MM.1S (cell line): ENCODE measurements around the gene PTCHD1.

ENCODE experiments used
- DNase-seq: peaks from one replicate; pipeline ENCODE4 v3.0.0-alpha.2; 2015
- H2AFZ ChIP-seq: fragments of 300-600 bp; sonication (generic); 2 replicates; pipeline ENCODE4 v1.6.0; 2016; ENCODE audit warnings: antibody characterized with exemption, low read length
- H3F3A ChIP-seq: fragments of 300-600 bp; sonication (generic); 2 replicates; pipeline ENCODE4 v1.6.1; 2016; ENCODE audit warnings: mild to moderate bottlenecking, antibody characterized with exemption, low read length, moderate library complexity, mixed read lengths; ENCODE audit not compliant: insufficient read depth
- H3K27ac ChIP-seq: fragments of 300-600 bp; sonication (generic); 2 replicates; pipeline ENCODE4 v1.5.1; 2016; ENCODE audit warnings: mild to moderate bottlenecking, low read length
- H3K27me3 ChIP-seq: fragments of 300-600 bp; sonication (generic); replicated peaks from 2 replicates; pipeline ENCODE4 v1.6.0; 2016; ENCODE audit warnings: low read length; ENCODE audit not compliant: insufficient read depth
- H3K36me3 ChIP-seq: fragments of 300-600 bp; sonication (generic); replicated peaks from 2 replicates; pipeline ENCODE4 v1.6.1; 2016; ENCODE audit warnings: mild to moderate bottlenecking, low read length, mixed read lengths; ENCODE audit not compliant: insufficient read depth
- H3K4me1 ChIP-seq: fragments of 300-600 bp; sonication (generic); 2 replicates; pipeline ENCODE4 v1.6.1; 2016; ENCODE audit warnings: low read length, mixed read lengths
- H3K4me2 ChIP-seq: fragments of 300-600 bp; sonication (generic); 2 replicates; pipeline ENCODE4 v1.6.0; 2016; ENCODE audit warnings: low read depth, low read length
- H3K4me3 ChIP-seq: fragments of 300-600 bp; sonication (generic); 2 replicates; pipeline ENCODE4 v1.5.1; 2016; ENCODE audit warnings: low read length, mixed read lengths
- H3K79me2 ChIP-seq: fragments of 300-600 bp; sonication (generic); 2 replicates; pipeline ENCODE4 v1.6.1; 2016; ENCODE audit warnings: mixed run types, low read length, mixed read lengths
- H3K9ac ChIP-seq: fragments of 300-600 bp; sonication (generic); 2 replicates; pipeline ENCODE4 v1.6.1; 2016; ENCODE audit warnings: low read length, mixed read lengths
- H3K9me2 ChIP-seq: fragments of 300-600 bp; sonication (generic); replicated peaks from 2 replicates; pipeline ENCODE4 v1.6.1; 2016; ENCODE audit warnings: mild to moderate bottlenecking, low read length, mixed read lengths; ENCODE audit not compliant: insufficient read depth
- H3K9me3 ChIP-seq: fragments of 300-600 bp; sonication (generic); replicated peaks from 2 replicates; pipeline ENCODE4 v1.6.1; 2016; ENCODE audit warnings: mild to moderate bottlenecking, low read length, mixed read lengths; ENCODE audit not compliant: insufficient read depth
- H4K20me1 ChIP-seq: fragments of 300-600 bp; sonication (generic); 2 replicates; pipeline ENCODE4 v1.6.1; 2016; ENCODE audit warnings: mild to moderate bottlenecking, low read length, moderate library complexity, mixed read lengths; ENCODE audit not compliant: insufficient read depth
- CTCF ChIP-seq: fragments of 300-600 bp; sonication (generic); IDR thresholded peaks from 2 replicates; pipeline ENCODE4 v1.5.1; 2016; ENCODE audit warnings: antibody characterized with exemption, low read length, mixed read lengths
- EZH2 ChIP-seq: fragments of 300-600 bp; sonication (generic); optimal IDR thresholded peaks from 2 replicates; pipeline ENCODE3; 2017; ENCODE audit warnings: low read depth, mild to moderate bottlenecking, antibody characterized with exemption, low read length, mixed read lengths
- EZH2phosphoT487 ChIP-seq: fragments of 300-600 bp; sonication (generic); IDR thresholded peaks from 2 replicates; pipeline ENCODE4 v1.6.1; 2018; ENCODE audit warnings: antibody characterized with exemption, low read length

Gene PTCHD1

GRCh38 chrX:23334848-23335599 lies at the start of gene PTCHD1:
Gene PTCHD1 (plus strand): TSS chrX:23334849. CDS start chrX:23334876, 27 bp downstream.
- no peak within 1 kb of the TSS for H3K27ac ChIP-seq
- no peak within 1 kb of the TSS for H2AFZ ChIP-seq

GRCh38 chrX:23286731-23287130 lies 47.9 kb upstream of the PTCHD1 start:
- Histone ChIP-seq H3K4me3 (no peak overlapping the region), H3K9me2 (no peaks in the 10 kb centered on the region), H3K9me3 (no peaks in the 10 kb centered on the region), H3K79me2 (no peaks in the 10 kb centered on the region), H3K27me3 (no peaks in the 10 kb centered on the region), H2AFZ (no peak overlapping the region), H3K27ac (no peak overlapping the region), H3K4me2 (no peak overlapping the region), H3K4me1 (no peaks in the 10 kb centered on the region), H3F3A (no peaks in the 10 kb centered on the region), H3K36me3 (no peaks in the 10 kb centered on the region), H4K20me1 (no peaks in the 10 kb centered on the region), H3K9ac (no peak overlapping the region)
- DNase-seq = no peak
- TF ChIP-seq EZH2phosphoT487 (no peak), EZH2 (no peak), CTCF (no peak)

More at GRCh38 chrX:23334848-23335599, at the start of gene PTCHD1:
- Histone ChIP-seq H3K9ac (no peak within 1 kb of the TSS), H3K27me3 (no peaks in the 10 kb centered on the region), H3K4me1 (no peaks in the 10 kb centered on the region), H3K79me2 (no peaks in the 10 kb centered on the region), H4K20me1 (no peaks in the 10 kb centered on the region), H3K36me3 (no peaks in the 10 kb centered on the region), H3K9me3 (no peaks in the 10 kb centered on the region), H3K4me2 (peak within 1 kb of the TSS; percentile 43; the same call in 1 of the 2 replicates), H3K9me2 (no peaks in the 10 kb centered on the region), H3F3A (no peaks in the 10 kb centered on the region), H3K4me3 (peak within 1 kb of the TSS; percentile 15; the same call in 1 of the 2 replicates)
- no peak for DNase-seq
- no peak for TF ChIP-seq EZH2
- no peak for TF ChIP-seq EZH2phosphoT487
- TF ChIP-seq CTCF = no peak

- no peak for DNase-seq
- Histone ChIP-seq H2AFZ (no peak overlapping the region), H3K9ac (no peak overlapping the region), H4K20me1 (no peaks in the 10 kb centered on the region), H3K79me2 (no peaks in the 10 kb centered on the region), H3K27me3 (no peaks in the 10 kb centered on the region), H3K36me3 (no peaks in the 10 kb centered on the region), H3K27ac (no peak overlapping the region), H3K9me2 (no peaks in the 10 kb centered on the region), H3K4me3 (no peak overlapping the region), H3F3A (no peaks in the 10 kb centered on the region), H3K9me3 (no peaks in the 10 kb centered on the region), H3K4me2 (no peak overlapping the region), H3K4me1 (no peaks in the 10 kb centered on the region)
- TF ChIP-seq EZH2phosphoT487 (no peak), CTCF (no peak), EZH2 (no peak)
These were observed 47.4 kb upstream of the PTCHD1 start for GRCh38 chrX:23287191-23287725.
